Lower leg skin (tissue), 3 donors: ENCODE measurements around the gene NT5DC1.

Source experiments
- CTCF ChIP-seq, 3 donors: fragments of 450-650 bp; IDR thresholded peaks; one replicate each; pipeline ENCODE4 v1.5.1; 2016; ENCODE audit warnings: antibody characterized with exemption in 3 of 3, mild to moderate bottlenecking in 3 of 3, moderate library complexity in 2 of 3
- POLR2A ChIP-seq, 2 donors: fragments of 450-650 bp; IDR thresholded peaks; one replicate each; pipeline ENCODE4 v1.6.1; 2016 to 2017; ENCODE audit warnings: antibody characterized with exemption in 2 of 2, mild to moderate bottlenecking in 1 of 2, moderate library complexity in 1 of 2

- TF ChIP-seq CTCF (IDR thresholded peaks at IDR 0.05) (no peak), POLR2A (IDR thresholded peaks at IDR 0.05) (no peak)
Observed at GRCh38 chr6:116286773-116287358, 186.2 kb downstream of the NT5DC1 start.
